HG03045 (cell line): ENCODE measurements around the gene ACAD11.
"Not testable (repeated sequence)": the region's sequence is repeated elsewhere in the genome, so short reads cannot be mapped to it uniquely, and the experiment has no call there.

Experiments
- ATAC-seq: cut with Tn5 transposase; IDR thresholded peaks from one replicate; pipeline ENCODE4 v1.9.1; 2021; ENCODE audit warnings: mild to moderate bottlenecking, moderate library complexity; ENCODE audit not compliant: unreplicated experiment

The ACAD11 gene

DNA sequence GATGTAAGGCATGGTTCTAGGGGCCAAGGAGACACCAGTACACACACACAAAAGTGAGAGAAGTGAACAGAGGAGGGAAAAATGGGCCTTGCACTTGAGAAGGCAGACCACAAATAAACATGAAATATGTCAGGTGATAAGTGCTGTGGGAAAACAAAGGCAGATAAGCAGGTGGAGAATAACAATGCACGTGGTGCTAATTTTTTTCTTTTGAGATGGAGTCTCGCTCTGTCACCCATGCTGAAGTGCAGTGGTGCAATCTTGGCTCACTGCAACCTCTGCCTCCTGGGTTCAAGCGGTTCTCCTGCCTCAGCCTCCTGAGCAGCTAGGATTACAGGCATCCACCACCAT is 103.6 kb downstream of the ACAD11 start:
- ATAC-seq = not testable (repeated sequence)

DNA sequence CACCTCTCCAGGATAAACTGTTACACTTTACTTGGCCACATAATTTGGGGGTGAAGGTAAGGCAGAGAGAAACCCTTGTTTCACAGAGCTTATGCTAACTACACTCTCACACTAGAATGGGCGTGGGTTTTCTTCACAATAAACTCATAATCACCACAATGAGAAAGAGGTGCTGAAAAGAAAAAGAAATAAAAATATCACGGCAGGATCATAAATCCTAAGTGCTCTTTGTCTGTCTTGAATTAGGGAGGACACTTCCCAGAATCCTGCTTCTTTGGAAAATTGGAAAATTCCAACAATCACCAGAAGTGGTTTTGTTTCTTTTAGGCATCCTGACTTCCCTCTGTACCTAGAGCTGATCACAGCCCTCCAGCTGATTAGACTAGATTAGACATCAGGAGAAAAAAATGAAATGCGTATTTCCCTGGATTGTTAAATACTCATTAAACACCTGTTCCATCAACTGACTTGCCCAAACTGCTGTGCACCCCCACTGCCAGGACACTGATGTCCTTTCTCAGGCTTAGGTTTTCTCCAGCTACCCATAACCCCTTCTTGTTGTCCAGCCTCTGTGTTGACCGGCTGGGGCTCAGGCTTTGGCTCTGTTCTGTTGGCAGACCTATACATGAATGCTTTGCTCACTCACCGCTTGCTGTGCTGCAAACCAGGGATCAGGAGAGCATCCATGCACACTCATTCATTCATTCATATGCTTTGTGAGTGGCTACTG is 104.1 kb downstream of the ACAD11 start:
- ATAC-seq = no peak

DNA sequence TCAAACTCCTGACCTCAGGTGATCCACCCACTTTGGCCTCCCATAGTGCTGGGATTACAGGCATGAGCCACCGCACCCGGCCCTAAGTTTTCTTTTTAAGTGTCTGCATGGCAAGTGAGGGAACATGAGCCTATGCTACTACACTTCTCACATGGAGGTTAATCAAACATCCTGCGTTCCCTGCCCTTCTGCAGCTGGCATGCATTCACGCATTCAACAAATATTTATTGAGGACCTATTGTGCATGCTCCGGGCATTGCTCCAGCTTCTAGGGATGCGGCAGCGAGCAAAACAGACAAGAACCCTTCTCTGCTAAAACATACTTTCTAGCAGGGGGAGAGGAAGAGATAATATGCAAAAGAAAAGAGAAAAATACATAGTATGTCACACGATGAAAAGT is 105.2 kb downstream of the ACAD11 start:
- ATAC-seq = no peak

DNA sequence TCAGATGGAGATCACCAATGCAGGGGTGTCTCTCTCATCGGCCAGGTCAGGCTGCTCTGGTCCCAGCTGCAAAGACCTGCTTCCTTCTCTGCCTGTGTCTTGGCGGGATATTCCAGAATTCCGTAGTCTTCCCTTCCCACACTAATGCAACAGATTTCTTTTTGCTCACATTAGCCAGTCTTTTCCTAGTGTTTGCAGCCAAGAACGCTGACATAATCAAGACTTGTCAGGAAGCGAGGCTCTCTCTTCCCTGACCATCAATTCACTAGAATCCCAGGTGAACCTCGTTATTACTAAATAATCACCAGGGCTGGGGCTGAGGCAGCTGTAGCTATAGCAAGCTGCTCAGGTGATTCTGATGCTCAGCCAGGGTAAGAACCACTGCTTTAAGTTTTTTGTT is 105.8 kb downstream of the ACAD11 start:
- no peak for ATAC-seq

DNA sequence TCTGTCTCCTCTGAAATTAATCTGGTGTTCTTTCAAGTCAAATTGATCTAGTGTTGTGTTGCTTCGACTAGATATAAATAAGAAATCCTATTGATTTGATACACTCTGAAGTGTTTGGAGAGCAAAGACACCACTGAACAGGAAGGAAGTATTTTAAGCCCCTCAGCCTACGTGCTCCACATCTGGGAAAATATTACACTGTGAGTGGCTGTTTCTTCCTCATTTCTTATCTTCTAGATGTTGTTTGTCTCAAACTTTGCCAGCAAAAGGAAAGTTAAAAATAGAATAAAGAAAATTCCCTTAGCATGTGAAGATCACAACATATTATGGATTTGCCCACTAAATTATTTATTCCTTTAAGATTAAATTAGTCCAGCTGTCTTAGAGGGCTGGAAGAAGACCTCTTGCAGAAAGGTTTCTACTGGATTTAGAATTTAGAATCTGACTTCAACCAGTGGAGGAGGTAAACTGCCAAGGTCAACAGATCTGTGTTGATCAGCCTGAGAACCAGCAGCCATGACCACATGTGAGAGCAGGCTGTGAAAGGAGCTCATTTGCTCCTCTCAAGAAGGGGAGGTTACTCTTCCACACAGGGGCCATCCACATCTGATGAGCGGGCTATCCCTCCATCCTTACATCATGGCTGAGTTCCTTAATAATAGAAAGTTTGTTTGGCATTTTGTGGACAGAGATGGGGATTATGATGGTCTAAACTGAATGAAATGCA is 108.9 kb downstream of the ACAD11 start:
- no peak for ATAC-seq

DNA sequence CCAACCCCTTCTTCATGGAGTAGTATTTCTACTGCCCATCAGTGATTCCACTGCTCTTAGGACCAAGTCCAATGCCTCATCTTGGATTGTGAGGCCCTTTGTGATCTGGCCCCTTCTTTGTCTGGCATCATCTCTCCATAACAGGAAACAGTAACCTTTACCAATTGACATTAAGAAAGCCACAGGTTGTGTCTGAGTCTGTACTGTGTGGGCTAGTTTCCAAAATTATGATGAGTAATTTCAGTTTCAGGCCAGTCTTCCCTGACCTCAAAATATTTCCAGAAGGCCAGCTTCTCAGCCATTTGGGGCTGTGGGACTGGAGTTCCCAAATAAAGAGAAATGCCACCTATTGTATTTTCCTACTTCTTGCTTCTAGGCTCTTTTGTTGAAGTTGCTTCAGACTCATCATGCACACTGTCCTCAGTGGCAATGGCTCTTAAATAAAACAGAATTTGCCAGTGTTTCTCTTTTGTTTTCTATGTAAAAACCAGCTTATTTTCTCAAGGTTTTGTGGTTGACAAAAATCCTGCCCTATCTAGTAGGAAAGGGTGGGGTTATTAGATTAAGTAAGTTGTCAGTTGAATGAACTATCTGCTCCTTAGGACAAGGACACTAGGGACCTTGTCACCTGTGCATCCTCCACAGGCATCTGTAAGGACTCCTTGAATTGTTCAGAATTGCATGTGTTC is 109.6 kb downstream of the ACAD11 start:
- peak; percentile 75 for ATAC-seq

DNA sequence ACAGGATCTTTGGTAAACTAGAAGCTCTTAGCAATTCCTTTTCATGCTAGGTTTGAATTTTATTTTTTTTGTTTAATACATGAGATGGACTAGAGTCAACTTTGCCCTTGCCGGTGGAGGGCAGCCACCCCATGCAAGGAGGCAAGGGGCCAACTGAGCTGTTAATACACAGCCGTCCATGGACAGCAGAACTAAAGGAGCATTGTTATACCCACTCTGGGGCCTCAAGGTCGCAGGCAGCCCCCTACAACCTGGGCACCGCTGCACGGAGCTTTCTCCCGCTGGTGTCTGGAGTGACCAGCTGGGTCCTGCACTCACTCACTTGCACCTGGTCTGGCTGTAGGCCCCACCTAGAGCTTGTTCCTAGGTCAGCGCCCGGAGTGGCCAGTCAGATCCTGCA is 110.4 kb downstream of the ACAD11 start:
- ATAC-seq = no peak

DNA sequence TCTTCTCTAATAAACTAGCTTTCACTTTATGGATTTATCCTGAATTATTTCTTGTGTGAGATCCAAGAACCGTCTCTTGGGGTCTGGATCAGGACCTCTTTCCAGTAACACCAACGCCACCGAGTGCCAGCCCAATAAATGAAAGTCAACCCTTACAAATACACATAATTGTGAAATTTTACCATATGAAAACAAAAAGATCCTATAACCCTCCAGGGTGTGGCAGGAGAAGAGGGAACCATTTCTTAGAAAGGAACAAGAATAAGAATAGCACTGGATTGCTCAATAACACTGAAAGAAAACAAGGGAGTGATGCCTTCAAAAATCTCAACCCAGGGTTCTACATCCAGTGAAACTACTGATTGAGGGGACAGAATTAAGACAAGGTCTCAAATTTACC is 114.1 kb downstream of the ACAD11 start:
- ATAC-seq = no peak

DNA sequence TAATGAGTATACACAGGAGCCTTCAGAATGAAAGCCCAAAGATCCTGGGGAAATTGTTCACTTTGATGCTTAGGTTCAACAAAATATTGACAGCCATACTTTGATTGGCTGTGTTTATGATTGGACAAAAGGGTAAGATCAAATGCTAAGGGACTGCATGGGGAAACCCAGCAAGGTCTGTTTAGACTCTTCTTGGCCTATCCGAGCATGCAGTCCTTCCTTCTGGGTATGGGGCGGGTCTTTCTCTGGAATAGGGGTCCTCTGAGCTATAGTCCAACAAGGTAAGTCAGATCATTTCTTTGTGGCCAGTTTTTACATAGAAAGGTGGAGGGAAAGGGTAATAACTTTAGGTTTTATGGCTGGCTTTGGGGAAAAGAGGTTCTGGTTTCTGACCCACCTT is 115.5 kb downstream of the ACAD11 start:
- ATAC-seq = no peak

DNA sequence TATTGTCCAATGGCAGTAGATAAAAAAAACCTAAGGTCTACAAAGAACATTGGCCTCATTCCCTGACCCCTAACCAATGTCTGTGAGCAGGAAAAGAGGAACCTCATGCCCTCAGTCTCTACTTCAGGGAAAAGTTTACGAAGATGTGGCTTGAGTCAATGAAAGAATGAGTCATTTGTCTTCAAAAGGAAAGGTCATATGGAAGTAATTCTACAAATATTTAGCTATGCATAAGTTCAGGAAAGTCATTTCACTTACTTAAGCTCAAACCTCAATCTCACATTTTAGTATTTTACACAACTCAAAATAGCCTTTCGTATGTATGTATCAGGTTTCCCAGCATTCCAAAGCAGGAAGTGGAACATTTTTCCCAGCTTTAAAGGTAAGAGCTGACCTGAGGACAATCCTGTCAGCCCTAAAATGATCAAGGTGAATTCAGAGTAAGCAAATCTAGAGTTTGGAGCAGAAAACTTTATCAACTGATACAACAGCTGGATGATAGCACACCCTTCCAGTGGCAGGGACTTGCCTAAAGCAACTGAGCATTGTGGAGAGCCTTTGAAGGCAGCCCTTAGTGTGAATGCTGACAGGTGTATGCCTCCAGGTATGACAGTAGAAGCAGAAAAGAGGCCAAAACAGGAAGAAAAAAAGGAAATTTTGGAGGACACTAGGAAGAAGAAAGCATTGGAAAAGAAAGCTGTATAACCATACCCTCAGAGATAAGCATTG is 116.4 kb downstream of the ACAD11 start:
- no peak for ATAC-seq

DNA sequence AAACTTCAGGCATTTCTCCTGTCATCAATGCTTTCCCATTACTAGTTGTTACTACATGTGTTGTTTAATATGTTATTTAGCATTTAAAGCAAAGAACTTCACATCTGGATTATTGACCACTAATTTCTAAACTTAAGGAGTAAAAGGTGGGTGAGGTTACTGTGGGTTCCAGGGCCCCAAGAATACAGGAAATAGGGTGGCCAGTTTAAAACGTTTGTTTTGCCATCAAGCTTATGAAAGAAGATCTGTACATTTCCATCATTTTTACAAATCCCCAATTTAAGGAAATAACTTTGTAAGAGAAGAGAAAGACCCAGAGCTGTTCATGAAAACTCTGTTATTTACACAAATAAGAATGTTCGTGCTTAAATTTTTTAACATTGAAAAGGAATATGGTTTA is 117.0 kb downstream of the ACAD11 start:
- ATAC-seq = no peak

DNA sequence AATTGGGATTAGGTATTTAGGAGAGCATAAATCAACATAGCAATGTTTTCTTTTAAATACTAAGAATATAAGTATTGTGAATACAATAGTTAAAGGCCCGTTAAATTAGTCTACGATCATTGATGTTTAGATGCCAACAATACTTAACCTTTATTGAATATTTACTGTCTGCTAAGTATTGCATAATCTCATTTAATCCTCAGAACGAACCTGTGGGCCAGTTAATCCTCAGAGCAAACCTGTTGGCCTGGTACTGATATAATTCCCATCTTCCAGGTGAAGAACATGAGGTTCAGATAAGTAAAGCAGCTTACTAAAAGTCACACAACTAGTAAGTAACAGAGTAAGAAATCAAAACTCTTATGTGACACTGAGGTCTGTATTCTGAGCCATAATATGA is 119.9 kb downstream of the ACAD11 start:
- ATAC-seq = no peak

DNA sequence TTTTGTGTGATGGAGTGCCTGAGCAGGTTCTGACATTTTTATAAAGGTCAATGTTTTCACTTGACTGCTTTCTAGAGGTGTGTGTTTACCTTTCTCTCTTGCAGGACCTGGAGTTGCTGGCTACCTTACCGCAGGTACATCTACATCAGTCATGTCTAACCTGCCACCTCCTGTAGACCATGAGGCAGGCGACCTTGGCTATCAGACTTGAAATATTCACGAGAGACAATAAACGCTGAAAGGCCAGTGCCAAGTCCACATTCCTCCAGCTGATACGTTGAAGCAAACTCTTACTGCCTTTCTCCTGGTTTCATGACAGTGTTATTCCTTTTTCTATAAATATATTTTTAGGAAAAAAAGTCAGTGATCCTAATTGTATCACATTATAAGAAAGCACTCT is 121.5 kb downstream of the ACAD11 start:
- no peak for ATAC-seq

DNA sequence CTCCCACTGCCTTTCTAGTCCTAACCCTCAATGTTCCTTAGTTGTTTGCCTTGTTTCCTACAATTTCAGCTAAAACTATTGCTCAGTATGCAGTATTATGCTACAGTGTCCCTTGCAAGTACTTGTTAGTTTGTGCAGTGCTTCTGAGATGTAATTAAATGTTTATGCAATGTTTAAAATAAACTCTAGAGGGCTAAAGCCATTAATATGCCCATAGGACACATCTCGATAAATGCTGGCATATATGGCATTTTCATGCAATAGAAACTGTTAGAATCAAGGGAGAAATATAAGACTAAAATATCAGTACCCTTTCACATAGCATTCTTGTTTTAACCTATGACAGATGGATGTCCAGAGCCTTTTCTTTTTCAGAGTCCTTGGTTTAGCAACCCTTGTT is 122.3 kb downstream of the ACAD11 start:
- no peak for ATAC-seq

DNA sequence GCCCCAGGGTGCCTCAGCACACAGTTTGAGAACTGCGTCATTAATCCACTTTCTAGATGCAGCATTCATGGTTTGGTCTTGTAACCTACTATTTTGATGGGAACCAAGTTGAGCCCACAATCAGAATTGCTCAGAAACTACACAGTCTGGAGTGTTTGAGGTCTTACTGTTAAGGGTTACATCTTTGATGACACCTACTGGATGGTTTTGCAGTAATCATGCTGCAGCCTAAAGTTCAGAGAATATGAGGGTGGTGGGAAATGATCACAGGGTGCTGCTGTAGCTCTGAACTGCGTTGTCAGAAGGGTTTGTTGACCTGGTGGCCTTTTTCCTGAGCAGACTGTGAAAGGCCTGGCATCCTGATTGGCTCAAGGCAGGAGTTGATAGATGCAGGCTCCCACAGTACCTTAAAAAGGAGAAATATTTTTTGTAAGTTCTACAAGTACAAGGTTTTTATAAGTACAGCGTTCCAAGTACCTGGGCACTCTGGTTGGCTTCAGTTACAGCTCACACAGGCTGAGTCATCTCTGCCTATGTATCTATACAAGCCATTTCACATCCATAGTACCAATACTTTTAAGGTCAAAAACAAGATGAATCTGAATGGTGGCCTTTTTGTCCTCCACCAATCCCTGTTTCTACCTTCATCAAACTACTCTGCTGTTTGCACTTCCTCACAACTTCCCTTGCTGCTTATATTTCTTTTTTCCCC is 123.0 kb downstream of the ACAD11 start:
- ATAC-seq = no peak

DNA sequence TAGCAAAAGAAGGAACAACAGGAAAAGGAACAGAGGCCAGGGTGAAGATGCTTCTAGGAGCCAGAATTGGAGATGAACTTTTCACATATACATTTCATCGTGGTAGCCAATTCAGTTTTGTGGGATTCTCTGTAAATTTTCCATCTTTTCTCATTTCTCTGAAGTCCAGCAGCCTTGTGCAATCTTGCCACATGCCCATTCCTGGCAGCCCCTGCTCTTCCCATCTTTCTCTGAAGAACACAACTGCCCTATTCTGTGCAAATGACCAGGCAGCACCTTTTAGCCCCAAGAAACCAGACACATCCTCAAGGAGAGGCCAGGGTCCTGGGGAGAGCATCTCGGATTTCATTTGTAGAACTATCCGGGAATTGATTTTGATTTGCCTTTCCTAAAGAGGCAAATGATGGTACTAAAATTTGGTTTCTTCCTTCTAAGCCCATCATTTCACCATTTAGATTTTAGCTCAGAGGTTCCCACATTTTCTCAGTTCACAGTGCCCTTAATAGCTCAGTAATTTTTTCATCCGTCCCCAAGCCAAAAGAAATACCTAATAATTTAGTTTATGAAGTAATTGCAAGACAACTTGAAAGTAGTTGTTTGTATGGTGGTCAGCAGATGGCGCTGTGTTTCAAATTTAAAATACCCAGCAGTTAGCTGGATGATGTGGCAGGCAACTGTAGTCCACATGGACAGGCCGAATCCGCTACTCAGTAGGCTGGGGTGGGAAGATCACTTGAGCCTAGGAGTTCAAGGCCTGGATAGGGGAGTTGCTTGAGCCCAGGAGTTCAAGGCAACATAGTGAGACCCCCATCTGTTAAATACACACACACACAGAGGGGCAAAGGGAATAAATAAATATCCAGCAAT is 123.8 kb downstream of the ACAD11 start:
- ATAC-seq = no peak

DNA sequence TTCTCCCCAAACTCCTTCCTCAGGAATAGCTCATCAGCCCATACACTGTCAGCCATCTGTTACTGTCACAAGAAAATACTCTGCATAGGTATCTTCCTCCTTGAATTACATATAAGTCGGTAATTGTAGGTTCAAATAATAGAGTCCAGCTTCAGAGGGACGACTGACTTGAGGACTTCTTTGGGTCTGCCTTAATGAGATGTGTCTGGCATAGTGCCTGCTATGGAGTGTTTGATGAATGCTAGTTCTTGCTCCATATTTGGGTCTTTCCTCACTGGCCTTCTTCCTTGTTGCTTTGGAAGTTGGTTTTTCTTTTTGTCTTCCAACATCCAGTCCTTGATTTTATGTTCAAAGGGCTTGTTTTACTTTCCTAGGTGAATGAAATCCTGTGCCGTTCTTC is 129.0 kb downstream of the ACAD11 start:
- no peak for ATAC-seq

DNA sequence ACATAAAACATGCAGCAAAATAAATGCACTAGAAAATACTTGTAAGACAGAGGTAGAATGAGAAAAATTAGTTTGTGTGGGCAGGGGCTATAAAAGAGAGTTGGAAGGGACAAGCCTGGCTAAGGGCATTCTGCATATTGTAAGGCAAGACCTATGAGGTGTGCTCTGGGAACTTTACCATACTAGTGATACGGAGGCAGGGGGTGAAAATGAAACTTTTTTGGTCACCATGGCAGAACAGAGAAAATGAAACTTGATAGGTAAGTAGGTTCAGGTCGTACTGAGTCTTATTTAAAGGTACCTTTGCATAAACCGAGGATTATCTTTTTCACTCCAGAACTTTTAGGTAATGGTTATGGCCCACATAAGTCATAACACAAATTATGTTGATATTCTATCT is 137.3 kb downstream of the ACAD11 start:
- peak; percentile 70 for ATAC-seq

DNA sequence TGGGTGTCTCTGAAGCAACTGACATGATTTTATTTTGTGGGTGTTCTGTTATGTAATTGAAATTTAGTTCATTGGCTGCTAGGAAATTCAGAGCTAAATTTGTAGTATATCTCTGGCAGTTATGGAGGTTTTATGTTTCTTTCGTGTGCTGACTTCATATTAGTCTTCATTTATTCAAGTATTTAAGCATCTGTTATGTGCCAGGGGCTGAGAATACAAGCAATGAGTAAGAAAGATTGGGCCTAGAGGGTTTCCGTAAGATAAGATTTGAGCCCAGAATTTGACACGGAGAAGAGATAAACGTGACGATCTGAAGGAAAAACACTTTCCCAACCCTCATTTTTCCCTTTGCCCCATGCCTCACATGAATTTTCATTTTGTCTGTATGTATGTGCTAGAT is 137.7 kb downstream of the ACAD11 start:
- ATAC-seq = no peak

DNA sequence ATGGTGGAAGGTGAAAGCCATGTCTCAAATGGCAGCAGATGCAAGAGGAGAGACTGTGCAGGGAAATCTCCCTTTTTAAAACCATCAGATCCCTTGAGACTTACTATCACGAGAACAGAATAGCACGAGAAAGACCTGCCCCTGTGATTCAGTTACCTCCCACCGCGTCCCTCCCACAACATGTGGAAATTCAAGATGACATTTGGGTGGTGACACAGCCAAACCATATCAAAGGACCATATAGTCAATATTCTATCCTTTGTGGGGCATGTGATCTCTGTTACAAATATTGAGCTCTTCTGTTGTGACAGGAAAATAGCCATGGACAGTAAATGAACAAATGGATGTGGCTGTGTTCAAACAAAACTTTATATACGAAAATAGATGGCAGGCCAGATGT is 139.7 kb downstream of the ACAD11 start:
- ATAC-seq = no peak
